ENCODE measurements around the gene KCNK16.

The KCNK16 gene

GRCh38 chr6:39341352-39341751 is 18.9 kb upstream of the KCNK16 start:
- DNase-seq: no peak

DNA sequence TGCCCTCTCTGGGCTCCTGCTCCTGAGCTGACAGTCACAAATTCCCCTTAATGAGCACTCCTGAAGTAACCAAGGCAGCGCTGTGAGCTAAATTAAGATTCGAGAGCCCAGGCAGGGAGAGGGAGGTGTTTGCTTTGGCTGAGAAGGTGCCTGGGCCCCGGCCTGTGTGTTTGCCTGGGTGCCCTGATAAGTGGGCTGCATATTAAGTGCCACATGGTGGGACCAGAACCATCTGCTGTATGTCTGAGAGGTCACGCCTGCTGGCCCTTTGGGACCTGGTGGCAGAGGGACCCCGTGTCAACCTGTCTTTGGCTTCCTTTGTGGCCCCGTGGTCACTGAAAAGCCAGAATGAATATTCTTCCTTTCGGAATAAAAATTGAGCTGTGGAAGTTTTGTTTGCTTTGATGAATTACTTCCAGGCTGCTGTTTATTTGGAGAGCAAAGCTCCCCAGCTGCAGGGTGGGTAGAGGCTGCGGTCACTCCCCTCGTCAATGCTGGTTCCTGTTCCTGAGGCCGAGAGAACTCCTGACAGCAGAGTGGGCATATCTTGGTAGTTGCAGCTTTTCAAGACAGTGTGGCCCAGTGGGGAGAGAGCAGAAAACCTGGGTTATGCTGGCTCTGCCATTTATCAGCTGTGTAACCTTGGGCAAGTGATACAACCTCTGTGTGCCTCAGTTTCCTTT is 17.5 kb upstream of the KCNK16 start:
- no peak for DNase-seq

GRCh38 chr6:39339096-39339867 is 16.8 kb upstream of the KCNK16 start:
- no peak for DNase-seq

DNA sequence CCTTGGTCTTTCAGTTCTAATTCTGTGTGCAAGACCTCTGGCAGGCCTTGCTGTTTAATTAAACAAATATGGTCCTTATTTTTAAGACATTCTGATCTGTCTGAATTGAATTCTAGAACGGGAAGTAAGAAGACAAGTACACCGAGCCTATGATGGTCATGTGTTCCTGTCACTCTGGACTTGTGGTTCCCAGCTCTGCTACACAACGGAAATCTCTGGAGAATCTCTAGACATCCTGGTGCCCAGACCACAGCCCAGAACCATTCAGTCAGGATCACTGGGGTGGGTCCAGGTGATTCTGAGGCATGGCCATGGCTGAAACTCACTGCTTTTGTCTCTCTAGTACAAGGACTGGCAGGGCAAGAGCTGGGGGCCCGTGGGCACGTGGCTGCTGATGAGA is 15.9 kb upstream of the KCNK16 start:
- DNase-seq: no peak

DNA sequence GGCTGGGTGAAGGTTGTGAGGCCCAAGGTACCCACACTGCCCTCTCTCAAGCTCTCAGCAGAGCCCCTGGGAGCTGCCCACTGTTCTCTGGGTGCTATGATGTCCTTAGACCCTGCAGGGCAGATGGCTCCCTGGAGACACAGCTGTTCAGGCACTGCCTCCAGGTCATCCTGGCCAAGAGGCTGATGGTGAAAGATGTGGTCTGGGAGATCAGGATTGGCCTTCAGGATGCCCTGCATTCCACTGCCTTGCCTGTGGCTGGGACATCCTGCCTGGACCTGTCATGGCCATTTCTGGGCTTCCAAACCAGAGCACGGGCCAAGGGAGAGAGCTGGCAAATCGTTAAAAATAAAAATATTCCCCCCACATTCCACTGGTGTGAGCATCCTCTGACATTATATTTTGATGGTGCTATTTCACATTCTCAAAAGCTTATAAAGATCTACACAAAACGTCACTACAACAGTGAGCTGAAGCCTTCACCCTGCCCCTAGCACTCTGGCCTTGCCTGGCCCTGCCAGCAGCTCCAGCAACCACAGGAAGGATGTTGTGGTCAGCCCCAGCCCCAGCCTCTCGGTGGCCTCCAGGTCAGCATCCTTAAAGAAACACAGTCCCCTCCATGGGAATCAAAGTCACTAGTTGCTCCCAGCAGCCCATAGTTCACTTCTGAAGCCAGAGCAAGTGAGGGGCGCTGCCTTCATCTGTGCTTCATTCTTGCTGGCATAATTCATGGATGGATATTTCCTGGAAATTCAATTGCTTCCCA is 13.5 kb upstream of the KCNK16 start:
- DNase-seq: peak; percentile 68

DNA sequence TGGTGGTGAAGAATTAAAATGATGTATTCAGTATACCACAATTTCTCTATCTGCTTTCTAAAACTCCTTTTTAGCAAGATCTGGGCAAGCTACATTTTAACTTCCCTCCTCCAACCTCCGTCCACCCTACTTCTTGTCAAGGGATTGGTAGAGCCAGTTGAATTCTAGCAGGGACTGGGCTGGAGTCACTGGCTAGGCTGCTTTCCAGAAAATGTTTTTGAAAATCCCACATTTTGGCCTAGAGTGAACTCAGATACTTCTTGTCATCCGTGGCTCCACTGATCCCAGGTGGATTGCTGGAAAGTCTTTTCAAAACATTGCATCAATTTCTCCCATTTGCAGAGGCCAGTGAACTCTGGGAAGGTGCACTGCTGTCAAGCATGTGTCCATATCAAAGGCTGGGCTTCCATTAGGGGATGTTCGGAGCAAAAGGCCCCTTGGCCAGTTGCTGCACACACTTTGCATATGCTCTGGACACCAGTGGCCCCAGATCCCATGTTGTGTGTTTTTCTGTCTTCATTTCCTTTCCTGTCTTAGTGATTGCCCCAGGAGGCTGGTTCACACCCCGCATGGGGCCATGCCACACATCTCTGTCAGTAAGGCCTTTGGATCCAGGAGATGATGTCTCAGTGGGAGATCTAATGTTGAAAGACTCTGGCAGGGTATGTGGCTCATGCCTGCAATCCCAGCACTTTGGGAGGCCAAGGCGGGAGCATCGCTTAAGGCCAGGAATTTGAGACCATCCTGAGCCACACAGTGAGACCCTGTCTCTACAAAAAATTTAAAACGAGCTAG is 11.3 kb upstream of the KCNK16 start:
- DNase-seq: no peak

DNA sequence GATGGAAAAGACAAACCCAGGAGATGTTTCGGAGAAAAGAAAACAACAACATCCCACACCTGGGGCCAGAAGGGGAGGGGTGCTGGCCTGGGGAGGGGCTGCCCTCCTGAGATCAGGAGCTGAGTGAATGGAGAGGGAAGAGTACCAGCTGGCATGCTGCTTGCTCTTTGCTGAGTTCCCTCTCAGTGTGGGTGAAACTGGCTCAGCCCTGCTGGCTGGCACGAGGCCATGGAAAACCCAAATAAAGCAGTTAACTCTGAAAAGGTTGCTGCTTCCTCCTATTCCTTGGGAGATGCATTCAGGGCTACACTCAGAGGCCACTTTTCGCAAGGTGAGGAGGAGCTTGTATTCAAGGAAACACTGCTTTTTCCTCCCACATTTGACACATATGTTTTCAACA is 8.0 kb upstream of the KCNK16 start:
- no peak for DNase-seq

DNA sequence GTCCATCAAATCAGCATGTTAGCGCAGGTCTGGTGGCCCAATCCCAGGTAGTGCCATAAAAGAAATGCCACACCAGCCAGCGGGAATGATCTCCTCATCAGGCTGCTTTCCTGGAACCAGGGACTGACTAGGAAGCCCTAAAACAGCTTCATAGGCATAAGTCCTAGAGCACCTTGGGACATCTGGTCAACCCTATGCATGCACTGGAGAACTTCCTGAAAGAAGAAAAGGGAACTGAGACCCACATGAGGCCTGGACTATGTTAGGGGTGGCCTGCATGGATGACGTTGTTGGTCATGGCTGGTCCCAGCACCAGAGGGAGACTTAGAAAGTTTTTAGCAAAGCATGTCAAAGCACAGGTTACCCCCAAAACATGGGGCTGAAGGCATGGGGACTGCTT is 7.6 kb upstream of the KCNK16 start:
- no peak for DNase-seq

GRCh38 chr6:39328066-39328465 is 5.6 kb upstream of the KCNK16 start:
- no peak for DNase-seq

GRCh38 chr6:39327507-39327906 is 5.0 kb upstream of the KCNK16 start:
- no peak for DNase-seq

- DNase-seq: no peak
Observed at GRCh38 chr6:39321761-39322160, 741 bp downstream of the KCNK16 start.

DNA sequence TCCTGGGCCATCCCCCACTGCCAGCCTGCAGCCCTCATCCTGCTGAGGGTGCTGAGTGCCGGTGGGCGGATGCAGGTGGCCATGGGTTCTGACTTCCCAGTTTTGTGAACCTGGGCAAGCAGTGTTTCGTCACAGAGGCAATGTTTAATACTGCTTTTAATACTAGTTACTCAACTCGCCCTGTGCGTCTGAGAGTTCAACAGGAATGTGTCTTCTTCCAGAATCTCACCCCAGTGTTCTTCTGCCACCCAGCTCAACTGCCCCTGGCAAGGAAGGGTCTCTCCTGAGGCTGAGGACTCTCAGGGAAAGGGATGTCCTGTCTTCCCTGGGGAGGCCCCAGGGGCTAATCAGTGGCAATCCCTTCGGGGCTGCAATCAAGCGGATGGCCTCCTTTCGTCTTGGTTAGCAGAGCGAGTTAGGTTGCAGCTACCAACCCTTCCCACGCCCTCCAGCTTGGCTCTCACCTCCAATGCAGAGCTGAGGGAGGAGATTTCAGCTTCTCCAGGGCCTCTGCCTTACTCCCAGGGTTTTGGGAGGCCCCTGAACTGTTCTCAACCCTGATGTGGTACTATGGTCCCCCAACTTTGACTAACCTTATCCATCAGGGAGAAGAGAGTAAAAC is 2.0 kb downstream of the KCNK16 start:
- no peak for DNase-seq

GRCh38 chr6:39319621-39320362 is 2.7 kb downstream of the KCNK16 start:
- no peak for DNase-seq

GRCh38 chr6:39317256-39317655 is 5.2 kb downstream of the KCNK16 start:
- DNase-seq: no peak

DNA sequence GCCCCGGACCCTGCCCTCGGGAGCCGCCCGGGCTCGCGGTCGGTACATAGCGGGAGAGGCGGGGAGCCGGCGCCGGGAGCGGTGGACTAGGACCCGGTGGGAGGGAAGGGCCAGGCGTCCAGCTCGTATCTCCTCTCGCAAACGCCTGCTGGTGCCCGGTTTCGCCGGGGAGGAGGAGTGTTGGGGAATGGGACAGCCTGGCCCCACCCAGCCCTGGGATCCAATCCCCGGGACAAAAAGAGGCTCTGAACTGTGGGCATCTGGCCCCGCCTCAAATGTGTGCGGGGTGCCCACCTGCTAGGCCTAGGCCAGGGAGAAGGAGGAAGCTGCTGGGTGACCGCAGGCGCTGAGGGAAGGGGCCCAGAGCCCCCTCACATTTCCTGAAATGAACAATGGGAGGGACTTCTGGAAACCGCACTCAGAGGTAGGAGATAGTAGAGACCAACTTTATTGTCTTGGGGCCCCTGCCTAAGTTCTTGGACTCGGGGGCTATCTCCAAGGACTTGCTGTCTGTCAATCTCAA is 8.2 kb downstream of the KCNK16 start, which contains the start of gene KCNK17:
KCNK17 (minus strand) TSS at position 147 of the 523 bp plus-strand sequence; CDS start at position 48, 99 bp downstream.
- DNase-seq: no peak

DNA sequence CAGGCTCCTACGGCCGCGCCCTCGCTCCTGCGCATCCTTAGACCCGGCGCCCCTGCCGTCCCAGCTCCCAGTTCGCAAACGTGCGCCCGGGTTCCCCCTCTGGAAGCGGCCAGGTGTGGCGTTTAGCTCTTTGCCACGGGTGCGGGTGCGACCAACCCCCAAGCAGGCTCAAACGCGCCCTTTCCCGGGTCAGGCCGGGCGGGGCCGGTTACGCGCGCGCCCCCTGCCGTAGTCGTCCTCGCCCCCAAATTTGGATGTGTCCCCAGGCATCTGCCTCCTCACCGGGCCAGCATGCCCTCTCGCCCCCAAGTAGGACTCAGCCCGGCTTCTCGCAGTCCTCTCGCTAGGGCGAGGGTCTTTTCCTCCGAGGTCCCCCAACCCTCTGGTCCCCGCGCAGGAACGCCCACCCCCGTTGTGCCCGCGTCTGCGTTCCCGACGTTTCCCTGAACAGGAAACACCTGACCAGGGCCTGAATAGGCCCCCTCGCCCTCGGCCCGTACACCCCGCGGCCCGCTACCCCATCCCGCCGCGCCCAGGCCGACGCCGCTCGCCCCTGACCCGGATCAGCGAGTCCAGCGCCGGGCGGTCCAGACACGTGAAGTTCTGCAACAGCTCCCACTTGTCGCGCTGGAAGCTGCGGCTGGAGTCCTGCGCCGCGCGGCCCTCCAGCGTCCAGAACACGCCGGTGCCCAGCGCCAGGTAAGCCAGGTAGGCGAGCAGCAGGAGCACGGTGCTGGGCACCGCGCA is 8.8 kb downstream of the KCNK16 start:
- DNase-seq: no peak

DNA sequence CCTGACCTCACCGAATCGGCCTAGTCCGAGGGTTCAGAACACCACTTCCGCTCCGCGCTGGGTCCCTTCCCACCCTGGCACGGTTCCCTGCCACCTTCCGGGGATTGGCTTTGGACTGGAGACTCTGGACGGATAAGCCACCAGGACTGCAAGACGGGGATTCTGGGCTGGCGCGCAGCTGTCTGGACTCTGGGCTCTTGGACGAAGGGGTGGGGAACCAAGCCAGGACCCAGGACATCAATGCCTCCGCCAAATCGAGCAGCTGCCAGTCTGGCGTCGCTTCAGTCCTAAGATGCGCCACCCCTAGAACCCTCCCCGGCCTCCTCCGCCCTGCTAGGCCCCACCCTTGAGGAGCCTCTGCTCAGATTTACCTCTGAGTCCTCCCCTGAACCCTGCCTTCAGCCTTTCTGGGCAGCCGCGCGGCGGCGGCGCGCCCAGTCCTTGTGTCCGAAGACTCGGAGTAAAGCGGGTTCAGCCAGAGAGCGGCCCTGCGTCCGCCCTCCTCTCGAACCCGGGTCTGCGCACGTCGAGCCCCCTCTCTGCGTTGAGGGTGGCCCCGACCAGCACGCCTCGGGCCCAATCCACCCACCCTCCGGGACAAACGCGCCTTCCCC is 9.5 kb downstream of the KCNK16 start:
- DNase-seq: no peak

GRCh38 chr6:39310542-39310941 is 12.0 kb downstream of the KCNK16 start:
- no peak for DNase-seq

DNA sequence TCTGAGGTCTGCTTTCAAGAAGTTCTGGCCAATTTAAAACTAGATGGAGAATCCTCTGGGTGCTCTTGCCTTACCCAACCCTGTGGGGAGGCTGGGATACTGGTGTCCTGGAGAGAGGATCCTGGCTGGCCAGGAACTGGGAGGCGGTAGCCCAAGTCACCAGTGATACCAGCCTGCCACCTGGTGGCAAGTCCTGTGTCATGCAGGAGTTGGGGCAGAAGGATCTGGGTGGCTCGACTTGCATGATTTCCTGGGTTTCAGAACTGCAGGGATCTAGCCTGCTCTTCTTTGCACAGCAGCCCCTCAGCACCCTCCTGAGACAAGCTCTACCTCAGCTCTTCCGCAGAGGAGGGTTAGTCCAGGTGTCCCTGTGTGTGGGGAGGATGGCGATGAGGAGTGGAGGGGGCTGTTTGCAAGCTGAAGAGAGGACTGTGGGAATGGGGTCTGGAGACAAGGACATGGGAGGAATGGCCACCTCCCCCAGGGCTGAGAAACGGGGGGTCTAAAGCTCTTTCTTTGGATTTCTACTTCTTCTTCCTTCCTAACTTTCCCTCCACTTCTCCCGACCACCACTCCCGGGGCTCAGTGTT is 12.5 kb downstream of the KCNK16 start:
- peak; percentile 88 for DNase-seq

DNA sequence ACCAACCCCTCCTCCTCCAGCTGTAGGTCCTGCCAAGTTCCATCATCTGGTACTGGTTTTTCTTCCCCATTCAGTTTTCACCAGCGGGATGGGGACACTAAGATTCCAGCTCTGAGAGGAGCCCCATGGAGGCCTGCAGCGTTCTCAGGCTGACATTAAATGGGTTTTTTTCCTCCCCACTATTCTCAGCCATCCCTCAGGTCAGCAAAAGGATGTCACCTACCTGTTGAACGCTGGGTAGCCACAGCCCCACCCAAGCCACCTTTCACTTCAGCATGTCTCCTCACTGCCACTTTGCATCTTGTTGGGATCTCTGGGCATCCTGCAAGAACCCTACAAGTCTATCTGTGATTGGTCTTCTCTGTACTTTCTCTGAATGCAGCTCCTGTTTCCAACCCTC is 15.0 kb downstream of the KCNK16 start:
- DNase-seq: no peak

Data from islet precursor cell (in vitro differentiated cells).